ENCODE data around the gene MTHFSD. TPM values are rescaled to one million over a fixed set of nuclear protein-coding genes. Genes with fewer than 3 reads are reported as not detected.

The MTHFSD gene
- total and polyA plus RNA-seq, 2 donors, result 11.0 to 18.4 TPM

DNA sequence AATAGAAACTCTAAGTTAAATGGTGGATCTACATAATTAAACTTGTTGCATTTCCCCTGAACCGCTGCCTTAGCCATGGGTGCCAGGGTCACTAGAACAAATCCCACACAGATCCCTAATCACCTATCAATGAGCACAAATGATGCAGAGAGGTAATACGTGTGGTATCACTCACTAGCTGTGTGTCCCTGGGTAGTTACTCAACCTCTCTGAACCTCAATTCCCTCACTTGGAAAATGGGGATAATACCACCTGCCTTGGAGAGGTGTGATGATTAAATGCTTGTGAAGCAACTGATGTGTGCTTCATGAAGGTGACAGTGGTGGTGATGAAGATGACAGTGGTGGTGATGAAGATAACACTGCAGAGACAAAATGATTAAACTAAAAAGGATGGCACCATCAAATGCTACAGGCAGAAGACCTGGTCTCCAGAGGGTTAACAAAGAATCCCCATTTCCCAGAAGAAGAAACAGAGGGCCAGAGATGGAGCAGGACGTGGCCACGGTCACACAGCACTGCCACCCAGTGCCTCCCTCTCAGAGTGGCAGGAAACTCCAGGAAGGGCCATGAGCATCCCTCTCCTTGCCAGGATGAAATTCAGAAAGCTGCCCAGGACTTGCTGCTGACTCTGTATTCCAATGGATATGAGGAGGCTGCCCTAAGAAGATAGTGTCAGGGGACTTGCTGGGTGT, 62.6 kb downstream of the MTHFSD start:
- no peak for DNase-seq (ENCODE audit: low read depth in 6 of 9, low spot score in 9 of 9)
- peaks cover 58 to 90% of the 10 kb centered on the region in 2 donors for H3K27me3 ChIP-seq (ENCODE audit: control insufficient read depth in 2 of 2, insufficient read depth in 1 of 2, low read length in 1 of 2)
- H3K9me3 ChIP-seq (ENCODE audit: control insufficient read depth in 2 of 2, insufficient read depth in 1 of 2, low read length in 1 of 2), result peaks cover 0 to 2% of the 10 kb centered on the region in 2 donors
- no peak overlapping the region for H3K4me3 ChIP-seq (ENCODE audit: low read length in 2 of 2)
- no peaks in the 10 kb centered on the region for H3K4me1 ChIP-seq (ENCODE audit: control insufficient read depth in 2 of 2, insufficient read depth in 2 of 2, low read length in 2 of 2)
- H3K36me3 ChIP-seq (ENCODE audit: control insufficient read depth in 2 of 2, insufficient read depth in 2 of 2, low read length in 1 of 2), result no peaks in the 10 kb centered on the region
- no peak overlapping the region for H3K27ac ChIP-seq (ENCODE audit: low read depth in 1 of 2, low read length in 1 of 2)
- WGBS, result 76% methylated on average over 4 of the region's 4 CpGs

DNA sequence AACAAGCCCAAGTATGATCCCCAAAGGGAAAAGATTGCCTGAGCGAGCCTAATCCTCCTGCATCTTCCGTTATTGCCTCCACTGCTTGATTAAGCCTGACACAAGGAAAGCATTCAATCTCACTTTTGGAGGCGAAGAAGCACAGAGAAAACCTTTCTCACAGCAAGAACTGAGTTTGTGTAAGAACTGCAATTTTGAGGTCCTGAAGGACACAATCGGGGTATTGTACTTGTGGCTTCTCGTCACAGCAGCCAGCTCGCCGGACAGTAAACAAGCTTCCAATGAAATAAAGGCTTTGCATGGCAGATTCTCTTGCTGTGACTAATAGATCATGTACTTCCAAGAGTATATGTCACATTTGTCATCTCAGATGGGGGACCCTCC, 63.4 kb downstream of the MTHFSD start:
- no peak for DNase-seq (ENCODE audit: low read depth in 6 of 9, low spot score in 9 of 9)

DNA sequence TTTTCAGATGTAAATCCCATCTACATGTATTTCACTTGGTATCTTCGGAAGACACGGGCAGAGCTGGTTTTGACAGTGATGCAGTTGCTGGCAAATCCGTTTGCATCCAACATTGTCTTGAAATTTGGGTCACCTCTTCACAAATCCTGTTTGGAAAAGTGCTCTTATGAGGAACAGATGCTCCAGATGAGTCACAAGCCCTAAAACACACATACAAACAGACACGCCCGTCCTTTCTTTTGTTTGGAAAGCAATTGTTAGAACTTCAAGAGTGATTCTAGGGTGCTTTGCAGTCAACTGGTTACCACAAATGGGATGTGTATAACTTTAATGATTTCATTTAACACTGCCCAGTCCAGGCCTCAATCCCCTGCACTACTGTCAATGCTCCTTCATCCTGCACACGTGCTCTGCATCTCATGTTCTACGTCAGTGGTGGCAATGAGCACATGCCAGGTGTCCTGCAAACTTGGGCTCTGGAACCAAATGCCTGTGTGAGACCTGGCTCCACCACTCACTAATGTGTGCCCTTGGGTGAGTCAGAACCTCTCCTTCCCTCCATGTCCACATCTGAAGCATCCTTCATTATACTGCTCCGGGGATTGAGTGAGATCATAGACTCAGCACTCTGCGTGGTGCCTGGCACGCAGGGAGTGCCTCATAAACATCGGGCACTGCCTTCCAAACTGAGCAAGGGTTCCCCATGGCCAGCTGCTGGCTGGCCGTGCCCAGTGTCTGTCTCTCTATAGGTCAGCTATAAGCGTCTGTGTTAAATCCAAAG, 64.0 kb downstream of the MTHFSD start:
- H3K4me1 ChIP-seq (ENCODE audit: control insufficient read depth in 2 of 2, insufficient read depth in 2 of 2, low read length in 2 of 2), result no peaks in the 10 kb centered on the region
- no peak for DNase-seq (ENCODE audit: low read depth in 6 of 9, low spot score in 9 of 9)
- no peak overlapping the region for H3K27ac ChIP-seq (ENCODE audit: low read depth in 1 of 2, low read length in 1 of 2)
- peaks cover 45 to 89% of the 10 kb centered on the region in 2 donors for H3K27me3 ChIP-seq (ENCODE audit: control insufficient read depth in 2 of 2, insufficient read depth in 1 of 2, low read length in 1 of 2)
- no peaks in the 10 kb centered on the region for H3K36me3 ChIP-seq (ENCODE audit: control insufficient read depth in 2 of 2, insufficient read depth in 2 of 2, low read length in 1 of 2)
- WGBS, result 87% methylated on average over 13 of the region's 13 CpGs
- H3K4me3 ChIP-seq (ENCODE audit: low read length in 2 of 2), result no peak overlapping the region
- peaks cover 0 to 2% of the 10 kb centered on the region in 2 donors for H3K9me3 ChIP-seq (ENCODE audit: control insufficient read depth in 2 of 2, insufficient read depth in 1 of 2, low read length in 1 of 2)

More for the DNA sequence above, 63.4 kb downstream of the MTHFSD start:
- Histone ChIP-seq H3K4me3 (ENCODE audit: low read length in 2 of 2) (no peak overlapping the region), H3K36me3 (ENCODE audit: control insufficient read depth in 2 of 2, insufficient read depth in 2 of 2, low read length in 1 of 2) (no peaks in the 10 kb centered on the region), H3K27me3 (ENCODE audit: control insufficient read depth in 2 of 2, insufficient read depth in 1 of 2, low read length in 1 of 2) (peaks cover 51 to 89% of the 10 kb centered on the region in 2 donors), H3K27ac (ENCODE audit: low read depth in 1 of 2, low read length in 1 of 2) (no peak overlapping the region), H3K9me3 (ENCODE audit: control insufficient read depth in 2 of 2, insufficient read depth in 1 of 2, low read length in 1 of 2) (peaks cover 0 to 2% of the 10 kb centered on the region in 2 donors), H3K4me1 (ENCODE audit: control insufficient read depth in 2 of 2, insufficient read depth in 2 of 2, low read length in 2 of 2) (no peaks in the 10 kb centered on the region)
- WGBS, result 91% methylated on average over 7 of the region's 7 CpGs

DNA sequence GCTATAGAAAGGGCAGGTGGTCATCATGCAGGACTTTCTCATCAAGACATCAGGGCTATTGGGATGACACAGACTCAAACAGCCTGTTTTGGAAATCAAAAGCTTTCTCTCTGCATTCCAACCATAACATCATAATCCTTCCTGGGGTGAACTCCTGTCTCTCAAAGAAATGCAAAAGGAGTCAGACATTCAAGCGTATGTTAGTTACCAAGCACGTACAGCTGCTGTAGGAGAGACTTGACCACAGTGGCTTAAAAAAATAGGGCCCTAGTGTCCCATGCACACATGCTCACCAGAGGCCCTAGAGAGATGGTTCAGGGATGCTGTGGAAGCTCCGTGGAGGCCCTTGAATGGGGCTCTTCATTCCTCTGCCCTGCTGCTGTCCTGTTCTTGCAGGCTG, 69.3 kb downstream of the MTHFSD start:
- no peak overlapping the region for H3K27ac ChIP-seq (ENCODE audit: low read depth in 1 of 2, low read length in 1 of 2)
- peaks cover 0 to 57% of the 10 kb centered on the region in 2 donors for H3K27me3 ChIP-seq (ENCODE audit: control insufficient read depth in 2 of 2, insufficient read depth in 1 of 2, low read length in 1 of 2)
- peaks cover 0 to 3% of the 10 kb centered on the region in 2 donors for H3K9me3 ChIP-seq (ENCODE audit: control insufficient read depth in 2 of 2, insufficient read depth in 1 of 2, low read length in 1 of 2)
- no peaks in the 10 kb centered on the region for H3K36me3 ChIP-seq (ENCODE audit: control insufficient read depth in 2 of 2, insufficient read depth in 2 of 2, low read length in 1 of 2)
- no peak for DNase-seq (ENCODE audit: low read depth in 6 of 9, low spot score in 9 of 9)
- H3K4me3 ChIP-seq (ENCODE audit: low read length in 2 of 2), result no peak overlapping the region
- 84% methylated on average over 3 of the region's 3 CpGs for WGBS
- H3K4me1 ChIP-seq (ENCODE audit: control insufficient read depth in 2 of 2, insufficient read depth in 2 of 2, low read length in 2 of 2), result no peaks in the 10 kb centered on the region

DNA sequence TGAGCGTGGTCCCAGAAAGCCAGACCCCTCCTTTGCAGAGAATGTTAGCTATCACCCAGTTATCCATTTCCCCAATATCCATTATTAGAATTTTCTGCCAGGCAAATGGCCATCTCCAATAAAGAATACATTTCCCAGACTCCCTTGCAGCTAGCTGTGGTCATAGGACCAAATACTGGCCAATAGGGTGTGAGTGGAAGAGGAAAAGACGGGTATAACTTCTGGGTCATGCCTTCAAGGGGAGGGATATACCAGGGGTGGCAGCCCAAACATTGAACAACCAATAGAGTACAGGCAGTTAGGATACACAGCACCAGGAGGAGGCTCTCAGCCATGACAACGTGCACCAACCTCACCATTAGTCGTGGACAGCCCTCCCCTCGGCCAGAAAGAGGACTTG, 70.8 kb downstream of the MTHFSD start:
- Histone ChIP-seq H3K9me3 (ENCODE audit: control insufficient read depth in 2 of 2, insufficient read depth in 1 of 2, low read length in 1 of 2) (peaks cover 0 to 3% of the 10 kb centered on the region in 2 donors), H3K27me3 (ENCODE audit: control insufficient read depth in 2 of 2, insufficient read depth in 1 of 2, low read length in 1 of 2) (peaks cover 6 to 53% of the 10 kb centered on the region in 2 donors), H3K4me3 (ENCODE audit: low read length in 2 of 2) (no peak overlapping the region), H3K36me3 (ENCODE audit: control insufficient read depth in 2 of 2, insufficient read depth in 2 of 2, low read length in 1 of 2) (no peaks in the 10 kb centered on the region), H3K4me1 (ENCODE audit: control insufficient read depth in 2 of 2, insufficient read depth in 2 of 2, low read length in 2 of 2) (no peaks in the 10 kb centered on the region), H3K27ac (ENCODE audit: low read depth in 1 of 2, low read length in 1 of 2) (no peak overlapping the region)
- no peak for DNase-seq (ENCODE audit: low read depth in 6 of 9, low spot score in 9 of 9)
- 85% methylated on average over 5 of the region's 5 CpGs for WGBS

DNA sequence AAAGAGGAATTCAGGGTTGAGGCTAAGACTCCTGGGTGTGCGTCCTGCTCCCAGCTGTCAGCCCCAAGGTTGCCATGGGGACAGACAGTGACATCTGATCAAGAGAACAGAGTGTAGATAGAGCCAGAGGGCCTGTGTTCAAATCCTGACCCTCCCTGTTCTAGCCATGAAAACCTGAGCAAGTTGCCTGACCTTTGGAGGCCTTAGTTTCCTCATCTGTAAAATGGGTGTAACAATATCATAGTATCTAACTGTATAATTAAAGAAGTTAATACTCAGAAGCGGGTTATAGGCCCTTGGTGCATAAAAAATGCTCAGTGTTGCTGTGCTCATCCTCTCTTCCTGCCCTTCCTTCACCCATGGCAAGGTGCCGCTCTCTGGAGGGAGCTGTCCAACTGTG, 73.4 kb downstream of the MTHFSD start:
- Histone ChIP-seq H3K4me3 (ENCODE audit: low read length in 2 of 2) (no peak overlapping the region), H3K4me1 (ENCODE audit: control insufficient read depth in 2 of 2, insufficient read depth in 2 of 2, low read length in 2 of 2) (no peaks in the 10 kb centered on the region), H3K9me3 (ENCODE audit: control insufficient read depth in 2 of 2, insufficient read depth in 1 of 2, low read length in 1 of 2) (peaks cover 0 to 3% of the 10 kb centered on the region in 2 donors), H3K27me3 (ENCODE audit: control insufficient read depth in 2 of 2, insufficient read depth in 1 of 2, low read length in 1 of 2) (peaks cover 7 to 46% of the 10 kb centered on the region in 2 donors), H3K36me3 (ENCODE audit: control insufficient read depth in 2 of 2, insufficient read depth in 2 of 2, low read length in 1 of 2) (no peaks in the 10 kb centered on the region), H3K27ac (ENCODE audit: low read depth in 1 of 2, low read length in 1 of 2) (no peak overlapping the region)
- 93% methylated on average over 3 of the region's 3 CpGs for WGBS
- no peak for DNase-seq (ENCODE audit: low read depth in 6 of 9, low spot score in 9 of 9)

DNA sequence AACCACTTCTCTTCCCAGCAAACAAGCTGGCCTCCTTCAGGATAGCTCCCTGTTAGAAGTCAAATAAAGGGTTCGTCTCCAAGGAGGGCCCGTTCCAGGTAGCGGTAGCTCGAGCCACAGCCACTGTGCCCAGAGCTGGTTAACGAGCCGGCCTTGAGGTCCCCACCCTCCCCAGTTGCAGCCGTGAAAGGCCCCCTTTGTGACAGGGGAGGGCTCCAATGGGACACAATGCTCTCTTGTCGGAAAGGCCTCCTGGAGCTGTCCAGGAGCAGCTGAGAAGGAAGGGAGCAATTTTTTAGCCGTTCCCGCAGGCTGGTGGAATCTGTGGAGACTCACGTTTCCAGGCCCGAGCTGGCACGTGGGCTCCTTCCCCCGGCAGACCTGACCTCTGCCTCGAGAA, 74.6 kb downstream of the MTHFSD start:
- no peak overlapping the region for H3K4me3 ChIP-seq (ENCODE audit: low read length in 2 of 2)
- no peak for DNase-seq (ENCODE audit: low read depth in 6 of 9, low spot score in 9 of 9)
- peaks cover 0 to 3% of the 10 kb centered on the region in 2 donors for H3K9me3 ChIP-seq (ENCODE audit: control insufficient read depth in 2 of 2, insufficient read depth in 1 of 2, low read length in 1 of 2)
- H3K27ac ChIP-seq (ENCODE audit: low read depth in 1 of 2, low read length in 1 of 2), result no peak overlapping the region
- no peaks in the 10 kb centered on the region for H3K36me3 ChIP-seq (ENCODE audit: control insufficient read depth in 2 of 2, insufficient read depth in 2 of 2, low read length in 1 of 2)
- no peaks in the 10 kb centered on the region for H3K4me1 ChIP-seq (ENCODE audit: control insufficient read depth in 2 of 2, insufficient read depth in 2 of 2, low read length in 2 of 2)
- peaks cover 9 to 41% of the 10 kb centered on the region in 2 donors for H3K27me3 ChIP-seq (ENCODE audit: control insufficient read depth in 2 of 2, insufficient read depth in 1 of 2, low read length in 1 of 2)
- 66% methylated on average over 15 of the region's 15 CpGs for WGBS

Other genes with a start within 250 kb of the MTHFSD start
- gene FOXF1, start 44.7 kb downstream of the MTHFSD start, total RNA-seq, result 0.05 TPM
- 0.55 TPM for gene FOXF1, start 44.7 kb downstream of the MTHFSD start, polyA plus RNA-seq
- gene FOXC2, start 11.6 kb upstream of the MTHFSD start, total RNA-seq, result 0.09 TPM
- 1.2 TPM for gene FOXC2, start 11.6 kb upstream of the MTHFSD start, polyA plus RNA-seq
- gene FOXL1, start 23.3 kb upstream of the MTHFSD start, total RNA-seq, result 0.19 TPM
- gene FOXL1, start 23.3 kb upstream of the MTHFSD start, polyA plus RNA-seq, result 0.62 TPM